ENCODE data around the gene RYR2. TPM values are rescaled to one million over a fixed set of nuclear protein-coding genes. Genes with fewer than 3 reads are reported as not detected.

The RYR2 gene
- polyA plus RNA-seq, 1 of the 3 experiments (the other 2 are of a cell fraction): under 0.01 TPM

DNA sequence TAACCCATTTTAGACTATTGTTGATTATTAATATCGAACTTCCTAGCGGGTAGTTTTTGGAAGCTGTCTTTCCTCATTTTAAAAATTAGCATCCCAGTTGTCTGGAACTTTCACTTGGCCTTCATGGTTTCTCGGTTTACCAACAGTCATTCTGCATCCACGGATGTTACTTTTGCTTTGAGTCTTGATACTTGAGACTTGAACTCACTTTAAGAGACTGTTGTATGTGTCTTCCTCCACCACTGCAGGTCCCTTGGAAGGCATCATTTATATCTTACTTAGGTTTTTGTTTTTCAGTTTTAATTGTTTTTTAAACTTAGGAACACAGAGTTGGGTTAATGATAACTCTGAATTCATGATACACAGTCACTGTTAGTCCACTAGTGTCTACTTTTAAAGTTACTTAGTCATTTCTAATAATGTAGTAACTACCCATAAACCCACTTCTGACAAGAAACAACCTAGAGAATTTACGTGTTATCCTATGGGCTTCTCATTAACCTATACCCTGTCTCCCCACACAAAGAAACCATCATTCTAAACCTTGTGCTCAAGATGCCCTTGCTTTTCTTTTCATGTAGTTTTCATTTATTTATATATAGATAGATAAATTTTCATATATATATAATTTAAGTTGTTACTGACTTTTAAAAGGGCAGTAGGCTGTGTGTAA is 696.1 kb downstream of the RYR2 start:
- no peaks in the 10 kb centered on the region for H3K27me3 ChIP-seq (ENCODE audit: insufficient read depth)
- ChIA-PET POLR2A (no interaction called here), CTCF (interaction anchor here (1.7 to 2.0 kb wide), 2 partner anchors 9 to 60 kb away, joined by 7 to 13 read pairs; no protein-coding TSS in a partner anchor)
- no peak overlapping the region for H3K27ac ChIP-seq (ENCODE audit: low read depth in 2 of 2, low read length in 1 of 2)
- DNase-seq: no peak
- H3K9me3 ChIP-seq: no peaks in the 10 kb centered on the region
- no peaks in the 10 kb centered on the region for H3K36me3 ChIP-seq (replicated peaks in 1 of 2; ENCODE audit: control insufficient read depth in 1 of 2, insufficient read depth in 2 of 2, low read length in 1 of 2)
- WGBS (ENCODE audit: low lambda C conversion rate): 37% methylated on average over 5 of the region's 5 CpGs
- H3K4me3 ChIP-seq (ENCODE audit: low read depth in 2 of 2, low read length in 1 of 2): no peak overlapping the region
- no peaks in the 10 kb centered on the region for H3F3A ChIP-seq (replicated peaks; ENCODE audit: insufficient read depth)
- H3K4me1 ChIP-seq (ENCODE audit: control insufficient read depth in 1 of 2, insufficient read depth in 2 of 2, low read depth in 1 of 2, low read length in 1 of 2): peaks cover 0 to 2% of the 10 kb centered on the region in 2 experiments; a peak in 2 of 4 replicates
- no peak overlapping the region for H2AFZ ChIP-seq (ENCODE audit: low read depth)
- TF ChIP-seq, protein P1, sequence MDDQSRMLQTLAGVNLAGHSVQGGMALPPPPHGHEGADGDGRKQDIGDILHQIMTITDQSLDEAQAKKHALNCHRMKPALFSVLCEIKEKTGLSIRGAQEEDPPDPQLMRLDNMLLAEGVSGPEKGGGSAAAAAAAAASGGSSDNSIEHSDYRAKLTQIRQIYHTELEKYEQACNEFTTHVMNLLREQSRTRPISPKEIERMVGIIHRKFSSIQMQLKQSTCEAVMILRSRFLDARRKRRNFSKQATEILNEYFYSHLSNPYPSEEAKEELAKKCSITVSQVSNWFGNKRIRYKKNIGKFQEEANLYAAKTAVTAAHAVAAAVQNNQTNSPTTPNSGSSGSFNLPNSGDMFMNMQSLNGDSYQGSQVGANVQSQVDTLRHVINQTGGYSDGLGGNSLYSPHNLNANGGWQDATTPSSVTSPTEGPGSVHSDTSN (IDR thresholded peaks at IDR 0.05): no peak
- TF ChIP-seq, protein P2, sequence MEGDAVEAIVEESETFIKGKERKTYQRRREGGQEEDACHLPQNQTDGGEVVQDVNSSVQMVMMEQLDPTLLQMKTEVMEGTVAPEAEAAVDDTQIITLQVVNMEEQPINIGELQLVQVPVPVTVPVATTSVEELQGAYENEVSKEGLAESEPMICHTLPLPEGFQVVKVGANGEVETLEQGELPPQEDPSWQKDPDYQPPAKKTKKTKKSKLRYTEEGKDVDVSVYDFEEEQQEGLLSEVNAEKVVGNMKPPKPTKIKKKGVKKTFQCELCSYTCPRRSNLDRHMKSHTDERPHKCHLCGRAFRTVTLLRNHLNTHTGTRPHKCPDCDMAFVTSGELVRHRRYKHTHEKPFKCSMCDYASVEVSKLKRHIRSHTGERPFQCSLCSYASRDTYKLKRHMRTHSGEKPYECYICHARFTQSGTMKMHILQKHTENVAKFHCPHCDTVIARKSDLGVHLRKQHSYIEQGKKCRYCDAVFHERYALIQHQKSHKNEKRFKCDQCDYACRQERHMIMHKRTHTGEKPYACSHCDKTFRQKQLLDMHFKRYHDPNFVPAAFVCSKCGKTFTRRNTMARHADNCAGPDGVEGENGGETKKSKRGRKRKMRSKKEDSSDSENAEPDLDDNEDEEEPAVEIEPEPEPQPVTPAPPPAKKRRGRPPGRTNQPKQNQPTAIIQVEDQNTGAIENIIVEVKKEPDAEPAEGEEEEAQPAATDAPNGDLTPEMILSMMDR (IDR thresholded peaks at IDR 0.05): no peak
- no peak for TF ChIP-seq RCOR1 (IDR thresholded peaks at IDR 0.05; ENCODE audit: low read length)
- TF ChIP-seq RFX5 (IDR thresholded peaks at IDR 0.05; ENCODE audit: low read length): no peak
- TF ChIP-seq, protein P3, sequence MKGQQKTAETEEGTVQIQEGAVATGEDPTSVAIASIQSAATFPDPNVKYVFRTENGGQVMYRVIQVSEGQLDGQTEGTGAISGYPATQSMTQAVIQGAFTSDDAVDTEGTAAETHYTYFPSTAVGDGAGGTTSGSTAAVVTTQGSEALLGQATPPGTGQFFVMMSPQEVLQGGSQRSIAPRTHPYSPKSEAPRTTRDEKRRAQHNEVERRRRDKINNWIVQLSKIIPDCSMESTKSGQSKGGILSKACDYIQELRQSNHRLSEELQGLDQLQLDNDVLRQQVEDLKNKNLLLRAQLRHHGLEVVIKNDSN (IDR thresholded peaks at IDR 0.05; ENCODE audit: borderline replicate concordance, low read depth): no peak
- TF ChIP-seq TCF12 (IDR thresholded peaks at IDR 0.05): no peak
- TF ChIP-seq, protein P4, sequence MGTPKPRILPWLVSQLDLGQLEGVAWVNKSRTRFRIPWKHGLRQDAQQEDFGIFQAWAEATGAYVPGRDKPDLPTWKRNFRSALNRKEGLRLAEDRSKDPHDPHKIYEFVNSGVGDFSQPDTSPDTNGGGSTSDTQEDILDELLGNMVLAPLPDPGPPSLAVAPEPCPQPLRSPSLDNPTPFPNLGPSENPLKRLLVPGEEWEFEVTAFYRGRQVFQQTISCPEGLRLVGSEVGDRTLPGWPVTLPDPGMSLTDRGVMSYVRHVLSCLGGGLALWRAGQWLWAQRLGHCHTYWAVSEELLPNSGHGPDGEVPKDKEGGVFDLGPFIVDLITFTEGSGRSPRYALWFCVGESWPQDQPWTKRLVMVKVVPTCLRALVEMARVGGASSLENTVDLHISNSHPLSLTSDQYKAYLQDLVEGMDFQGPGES (IDR thresholded peaks at IDR 0.05; ENCODE audit: low read depth, low read length): no peak
- TF ChIP-seq, protein P5, sequence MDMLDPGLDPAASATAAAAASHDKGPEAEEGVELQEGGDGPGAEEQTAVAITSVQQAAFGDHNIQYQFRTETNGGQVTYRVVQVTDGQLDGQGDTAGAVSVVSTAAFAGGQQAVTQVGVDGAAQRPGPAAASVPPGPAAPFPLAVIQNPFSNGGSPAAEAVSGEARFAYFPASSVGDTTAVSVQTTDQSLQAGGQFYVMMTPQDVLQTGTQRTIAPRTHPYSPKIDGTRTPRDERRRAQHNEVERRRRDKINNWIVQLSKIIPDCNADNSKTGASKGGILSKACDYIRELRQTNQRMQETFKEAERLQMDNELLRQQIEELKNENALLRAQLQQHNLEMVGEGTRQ (IDR thresholded peaks at IDR 0.05; ENCODE audit: borderline replicate concordance, low read depth, low read length): no peak
- no peak for TF ChIP-seq NRF1 (IDR thresholded peaks at IDR 0.05; ENCODE audit: low read depth, low read length)
- no peak for TF ChIP-seq GATA2 (CRISPR knock-in tag; IDR thresholded peaks at IDR 0.05)
- TF ChIP-seq EZH2phosphoT487 (IDR thresholded peaks at IDR 0.05; ENCODE audit: borderline replicate concordance, low read depth): no peak
- no peak for TF ChIP-seq GABPA (IDR thresholded peaks at IDR 0.05; ENCODE audit: low read depth)
- no peak for TF ChIP-seq FOXJ3 (CRISPR knock-in tag; IDR thresholded peaks at IDR 0.05)
- no peak for TF ChIP-seq RXRA (IDR thresholded peaks at IDR 0.05; ENCODE audit: borderline replicate concordance, low read depth)
- no peak for TF ChIP-seq SIN3A (IDR thresholded peaks at IDR 0.05; ENCODE audit: borderline replicate concordance, low read depth, low read length)
- H4K20me1 ChIP-seq (ENCODE audit: insufficient read depth): no peaks in the 10 kb centered on the region
- no peak overlapping the region for H3K9ac ChIP-seq
- H3K9me2 ChIP-seq: peaks cover 3% of the 10 kb centered on the region; the same call in 1 of the 2 replicates
- H3K79me2 ChIP-seq (ENCODE audit: insufficient read depth): no peaks in the 10 kb centered on the region
- H3K4me2 ChIP-seq: no peak overlapping the region

All from SK-N-SH (cell line).